Inflammatory macrophage treated with lipopolysaccharide for 1 hour (primary cell): ENCODE measurements around the gene PHKG2.

ENCODE experiments used
- DNase-seq, 2 donors: peaks; one replicate each; pipeline ENCODE4 v3.0.0-alpha.2; 2020 to 2022

The PHKG2 gene

GRCh38 chr16:30777591-30778297, 29.5 kb downstream of the PHKG2 start:
- DNase-seq: no peak

GRCh38 chr16:30778549-30779244, 30.5 kb downstream of the PHKG2 start:
- DNase-seq: no peak

GRCh38 chr16:30779596-30779995, 31.4 kb downstream of the PHKG2 start:
- DNase-seq: no peak

GRCh38 chr16:30780021-30780420, 31.8 kb downstream of the PHKG2 start:
- no peak for DNase-seq

- DNase-seq: no peak
Observed at GRCh38 chr16:30780549-30780948, 32.3 kb downstream of the PHKG2 start.

- DNase-seq: no peak
Observed at GRCh38 chr16:30782486-30783279, 34.5 kb downstream of the PHKG2 start.

- DNase-seq: no peak
Observed at GRCh38 chr16:30783280-30784109, 35.3 kb downstream of the PHKG2 start.

GRCh38 chr16:30784215-30784614, 36.0 kb downstream of the PHKG2 start:
- no peak for DNase-seq

GRCh38 chr16:30785126-30786106, 37.2 kb downstream of the PHKG2 start:
- no peak for DNase-seq

GRCh38 chr16:30786115-30786935, 38.1 kb downstream of the PHKG2 start:
- DNase-seq: peak in 1 of 2 donors; percentile 22

GRCh38 chr16:30786936-30787612, 38.8 kb downstream of the PHKG2 start, which contains the start of gene ZNF629:
TSS of gene ZNF629 (minus strand) at chr16:30787205. CDS start at chr16:30784482, 2,723 bp downstream.
- DNase-seq: peak in 1 of 2 donors; percentile 43

GRCh38 chr16:30787613-30788378, 39.6 kb downstream of the PHKG2 start:
- DNase-seq: no peak

- DNase-seq: no peak
Observed at GRCh38 chr16:30793508-30794069, 45.4 kb downstream of the PHKG2 start.

GRCh38 chr16:30794634-30795033, 46.4 kb downstream of the PHKG2 start:
- no peak for DNase-seq

GRCh38 chr16:30797670-30798309, 49.6 kb downstream of the PHKG2 start:
- no peak for DNase-seq
